Calu3 (cell line): ENCODE results near the gene FBRS. TPM values are rescaled to one million over a fixed set of nuclear protein-coding genes. Genes with fewer than 3 reads are reported as not detected.

Experiments
- BruUV-seq: library from RNA; stranded (reverse); fragments of 400-500 nt; replicated peaks from 2 replicates; lab custom pipeline; 2021; lab: Mats Ljungman, UMichigan
- CTCF ChIA-PET: fragments of 300-600 bp; sonication (Branson Sonifier 250); formaldehyde crosslinking; loops from one replicate; lab custom pipeline; 2022; ENCODE audit warnings: antibody characterized with exemption; lab: Charles Lee
- DNase-seq: peaks from one replicate; pipeline ENCODE4 v3.0.0; 2022
- H3K27ac Mint-ChIP-seq: one replicate; pipeline ENCODE4 v1.8.0; 2022; ENCODE audit warnings: mixed read lengths; ENCODE audit not compliant: unreplicated experiment
- H3K27me3 Mint-ChIP-seq: one replicate; pipeline ENCODE4 v1.8.0; 2022; ENCODE audit warnings: mixed read lengths; ENCODE audit not compliant: unreplicated experiment
- H3K36me3 Mint-ChIP-seq: one replicate; pipeline ENCODE4 v1.8.0; 2022; ENCODE audit warnings: mild to moderate bottlenecking, moderate library complexity, mixed read lengths; ENCODE audit not compliant: insufficient read depth, unreplicated experiment
- H3K4me1 Mint-ChIP-seq: one replicate; pipeline ENCODE4 v1.8.0; 2022; ENCODE audit warnings: mild to moderate bottlenecking, low read depth, mixed read lengths; ENCODE audit not compliant: unreplicated experiment
- H3K4me3 Mint-ChIP-seq: one replicate; pipeline ENCODE4 v1.8.0; 2022; ENCODE audit warnings: mild to moderate bottlenecking, low read depth, moderate library complexity, mixed read lengths; ENCODE audit not compliant: unreplicated experiment
- H3K9me3 Mint-ChIP-seq: one replicate; pipeline ENCODE4 v1.8.0; 2022; ENCODE audit warnings: low read depth, mixed read lengths; ENCODE audit not compliant: unreplicated experiment
- intact Hi-C: fragments of 100-400 bp; cut with micrococcal nuclease; formaldehyde crosslinking; loops from one replicate; pipeline ENCODE4 v1.10.0; 2022; ENCODE audit not compliant: unreplicated experiment
- total RNA-seq: library from RNA; stranded (reverse); gene quantifications from 2 replicates; pipeline ENCODE4 v1.2.3, GENCODE V29; 2022
- TF ChIP-seq, protein P1 (sequence below): fragments of 200-600 bp; IDR thresholded peaks from one replicate; pipeline ENCODE4 v1.8.0; 2022; ENCODE audit warnings: antibody characterized with exemption; ENCODE audit not compliant: unreplicated experiment

The FBRS gene
- total RNA-seq, 1 experiment from 2014 or later: 113 TPM

DNA sequence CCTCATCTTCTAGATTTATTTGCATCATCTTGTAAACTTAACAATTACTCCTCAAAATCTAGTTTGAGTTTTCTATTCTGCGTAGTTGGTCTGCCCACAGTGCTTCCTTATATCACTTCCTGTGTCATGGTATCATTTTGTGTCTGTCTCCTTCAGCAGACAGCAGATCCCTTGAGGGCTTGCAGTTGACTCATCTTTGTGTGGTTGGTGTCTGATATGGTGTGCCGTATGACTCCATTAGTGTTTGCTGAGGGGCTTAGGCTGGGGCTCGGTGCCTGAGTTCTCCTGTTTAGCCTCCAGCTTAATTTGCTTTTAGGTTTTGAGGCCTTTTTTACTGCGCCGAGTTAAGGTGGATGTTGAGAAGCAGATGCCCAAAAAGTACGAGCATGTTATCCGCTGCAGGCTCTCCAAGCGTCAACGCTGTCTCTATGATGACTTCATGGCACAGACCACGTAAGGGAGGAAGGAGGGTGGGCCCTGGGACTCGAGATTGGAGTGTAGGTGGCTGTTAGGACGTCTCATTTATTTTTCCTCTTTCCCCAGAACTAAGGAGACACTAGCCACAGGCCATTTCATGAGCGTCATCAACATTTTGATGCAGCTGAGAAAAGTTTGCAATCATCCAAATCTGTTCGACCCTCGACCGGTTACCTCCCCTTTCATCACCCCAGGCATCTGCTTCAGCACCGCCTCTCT is 57.7 kb downstream of the FBRS start:
- no peaks in the 10 kb centered on the region for H3K9me3 Mint-ChIP-seq
- no peaks in the 10 kb centered on the region for H3K27me3 Mint-ChIP-seq
- intact Hi-C loops: no loop called here
- no peak for DNase-seq
- peaks cover 87% of the 10 kb centered on the region for H3K36me3 Mint-ChIP-seq
- TF ChIP-seq, protein P1, sequence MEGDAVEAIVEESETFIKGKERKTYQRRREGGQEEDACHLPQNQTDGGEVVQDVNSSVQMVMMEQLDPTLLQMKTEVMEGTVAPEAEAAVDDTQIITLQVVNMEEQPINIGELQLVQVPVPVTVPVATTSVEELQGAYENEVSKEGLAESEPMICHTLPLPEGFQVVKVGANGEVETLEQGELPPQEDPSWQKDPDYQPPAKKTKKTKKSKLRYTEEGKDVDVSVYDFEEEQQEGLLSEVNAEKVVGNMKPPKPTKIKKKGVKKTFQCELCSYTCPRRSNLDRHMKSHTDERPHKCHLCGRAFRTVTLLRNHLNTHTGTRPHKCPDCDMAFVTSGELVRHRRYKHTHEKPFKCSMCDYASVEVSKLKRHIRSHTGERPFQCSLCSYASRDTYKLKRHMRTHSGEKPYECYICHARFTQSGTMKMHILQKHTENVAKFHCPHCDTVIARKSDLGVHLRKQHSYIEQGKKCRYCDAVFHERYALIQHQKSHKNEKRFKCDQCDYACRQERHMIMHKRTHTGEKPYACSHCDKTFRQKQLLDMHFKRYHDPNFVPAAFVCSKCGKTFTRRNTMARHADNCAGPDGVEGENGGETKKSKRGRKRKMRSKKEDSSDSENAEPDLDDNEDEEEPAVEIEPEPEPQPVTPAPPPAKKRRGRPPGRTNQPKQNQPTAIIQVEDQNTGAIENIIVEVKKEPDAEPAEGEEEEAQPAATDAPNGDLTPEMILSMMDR: no peak
- BruUV-seq: no TSS peak
- peaks cover 8% of the 10 kb centered on the region for H3K4me1 Mint-ChIP-seq
- no peak overlapping the region for H3K4me3 Mint-ChIP-seq
- no peak overlapping the region for H3K27ac Mint-ChIP-seq
- CTCF ChIA-PET: no interaction called here

DNA sequence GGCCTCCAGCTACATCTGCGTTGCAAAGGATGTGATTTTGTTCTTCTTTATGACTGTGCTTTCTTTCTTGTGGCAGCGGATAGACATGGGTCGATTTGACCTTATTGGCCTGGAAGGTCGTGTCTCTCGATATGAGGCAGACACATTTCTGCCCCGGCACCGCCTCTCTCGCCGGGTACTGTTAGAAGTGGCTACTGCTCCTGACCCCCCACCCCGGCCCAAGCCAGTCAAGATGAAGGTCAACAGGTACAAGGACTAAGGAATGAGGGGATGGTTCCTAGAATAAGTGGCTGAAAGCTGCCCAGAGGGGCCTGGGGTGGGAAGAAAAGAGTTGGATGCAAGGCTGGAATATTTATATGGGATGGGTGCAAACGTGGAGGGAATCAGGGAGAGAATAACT is 61.9 kb downstream of the FBRS start:
- CTCF ChIA-PET: no interaction called here
- no peak overlapping the region for H3K4me3 Mint-ChIP-seq
- no peaks in the 10 kb centered on the region for H3K9me3 Mint-ChIP-seq
- TF ChIP-seq, protein P1: no peak
- H3K4me1 Mint-ChIP-seq: no peaks in the 10 kb centered on the region
- no peak overlapping the region for H3K27ac Mint-ChIP-seq
- intact Hi-C loops: no loop called here
- no peak for DNase-seq
- BruUV-seq: no TSS peak
- no peaks in the 10 kb centered on the region for H3K27me3 Mint-ChIP-seq
- peaks cover 86% of the 10 kb centered on the region for H3K36me3 Mint-ChIP-seq

Other genes starting within 250 kb of the FBRS start
- 120 and 124 TPM in 2 replicates for gene DCTPP1, start 228.4 kb upstream of the FBRS start, total RNA-seq
- 85.0 and 109 TPM in 2 replicates for gene SEPHS2, start 212.6 kb upstream of the FBRS start, total RNA-seq
- gene ITGAL, start 185.7 kb upstream of the FBRS start, total RNA-seq: not detected in 2 replicates
- 40.8 and 42.6 TPM in 2 replicates for gene ZNF768, start 131.9 kb upstream of the FBRS start, total RNA-seq
- 12.3 and 15.4 TPM in 2 replicates for gene ZNF747, start 123.6 kb upstream of the FBRS start, total RNA-seq
- 16.5 and 16.7 TPM in 2 replicates for gene ZNF764, start 100.1 kb upstream of the FBRS start, total RNA-seq
- gene ZNF688, start 86.7 kb upstream of the FBRS start, total RNA-seq: 11.8 and 13.5 TPM in 2 replicates
- gene ZNF785, start 72.7 kb upstream of the FBRS start, total RNA-seq: 22.2 and 22.9 TPM in 2 replicates
- 10.4 and 14.1 TPM in 2 replicates for gene ZNF689, start 48.0 kb upstream of the FBRS start, total RNA-seq
- gene PRR14, start 7.5 kb upstream of the FBRS start, total RNA-seq: 47.4 and 59.4 TPM in 2 replicates
- 84.6 and 90.8 TPM in 2 replicates for gene SRCAP, start 40.7 kb downstream of the FBRS start, total RNA-seq
- gene PHKG2, start 90.0 kb downstream of the FBRS start, total RNA-seq: 66.7 and 72.8 TPM in 2 replicates
- 13.7 and 13.8 TPM in 2 replicates for gene CFAP119, start 103.6 kb downstream of the FBRS start, total RNA-seq
- gene RNF40, start 103.9 kb downstream of the FBRS start, total RNA-seq: 130 and 136 TPM in 2 replicates
- gene ZNF629, start 128.8 kb downstream of the FBRS start, total RNA-seq: 29.9 and 32.6 TPM in 2 replicates
- 22.5 and 26.6 TPM in 2 replicates for gene BCL7C, start 235.6 kb downstream of the FBRS start, total RNA-seq
- 1.9 and 2.3 TPM in 2 replicates for gene CTF1, start 238.2 kb downstream of the FBRS start, total RNA-seq